HCT116 (cell line): ENCODE results near the gene LKAAEAR1. TPM values are rescaled to one million over a fixed set of nuclear protein-coding genes. Genes with fewer than 3 reads are reported as not detected.

ENCODE experiments used
- ATAC-seq: fragments of 200-7000 bp; cut with Tn5 transposase; 2 replicates; pipeline ENCODE4 v1.9.1; 2020; ENCODE audit warnings: mild to moderate bottlenecking, moderate library complexity
- BruUV-seq: library from RNA; stranded (reverse); fragments of 400-500 nt; replicated peaks from 2 replicates; lab custom pipeline; 2021; lab: Mats Ljungman, UMichigan
- CTCF ChIA-PET: fragments of 300-600 bp; sonication (Branson Sonifier 250); formaldehyde crosslinking; loops from one replicate; lab custom pipeline; 2021; ENCODE audit warnings: antibody characterized with exemption; lab: Charles Lee
- POLR2A ChIA-PET: fragments of 300-600, 350-600 bp; sonication (Branson Sonifier 250); formaldehyde crosslinking; loops from one replicate; lab custom pipeline; 2021; ENCODE audit warnings: antibody characterized with exemption; lab: Charles Lee
- RAD21 ChIA-PET, 2 experiments: fragments of 300-600 bp; sonication (Branson Sonifier 250); formaldehyde crosslinking; loops; one replicate each; lab custom pipeline; 2023; ENCODE audit warnings: low total read pairs in 2 of 2; ENCODE audit not compliant: uncharacterized antibody in 2 of 2, unreplicated experiment in 2 of 2, low non-redundant PET in 1 of 2; lab: Charles Lee
- DNase-seq: peaks from one replicate; pipeline ENCODE4 v3.0.0-alpha.2; 2010; ENCODE audit warnings: low read depth, low spot score
- H2AFZ ChIP-seq: fragments of 200-600 bp; shearing (Covaris generic), sonication (generic); 2 replicates; pipeline ENCODE4 v1.6.1; 2017; ENCODE audit warnings: low read depth, mixed run types, mixed read lengths, antibody characterized with exemption, low read length; ENCODE audit not compliant: poor library complexity, severe bottlenecking
- H3K27ac ChIP-seq: 2 replicates; pipeline ENCODE4 v1.5.1; 2012; ENCODE audit warnings: low read depth, low read length
- H3K27me3 ChIP-seq: fragments of 200-600 bp; sonication (generic); 2 replicates; pipeline ENCODE4 v1.6.1; 2016; ENCODE audit warnings: mixed run types, low read length, mixed read lengths; ENCODE audit not compliant: insufficient read depth
- H3K36me3 ChIP-seq, 2 experiments: fragments of 200-500 bp in 1 of 2; fragments of 200-600 bp in 1 of 2; sonication (Bioruptor generic) in 1 of 2; sonication (generic) in 1 of 2; 2 replicates each; pipeline versions ENCODE4 v1.5.1 to v1.6.1; 2014 to 2016; ENCODE audit warnings: low read length in 2 of 2, inconsistent platforms in 1 of 2, mixed read lengths in 1 of 2, mixed run types in 1 of 2; ENCODE audit not compliant: insufficient read depth in 2 of 2, control insufficient read depth in 1 of 2
- H3K4me1 ChIP-seq, 2 experiments: fragments of 200-600 bp in 1 of 2; sonication (generic) in 1 of 2; 2 replicates each; pipeline versions ENCODE4 v1.5.1 to v1.6.1; 2012 to 2017; ENCODE audit warnings: low read length in 2 of 2, inconsistent platforms in 1 of 2, mild to moderate bottlenecking in 1 of 2, mixed read lengths in 1 of 2, mixed run types in 1 of 2, moderate library complexity in 1 of 2; ENCODE audit not compliant: insufficient read depth in 2 of 2, control insufficient read depth in 1 of 2
- H3K4me2 ChIP-seq: fragments of 200-600 bp; sonication (generic); 2 replicates; pipeline ENCODE4 v1.6.1; 2017; ENCODE audit warnings: mixed run types, low read length, mixed read lengths
- H3K4me3 ChIP-seq, 2 experiments: fragments of 200-600 bp in 1 of 2; sonication (generic) in 1 of 2; replicated peaks in 1 of 2; 2 replicates each; pipeline ENCODE4 v1.5.1; 2011 to 2016; ENCODE audit warnings: low read length in 2 of 2, control low read depth in 1 of 2, low read depth in 1 of 2, mild to moderate bottlenecking in 1 of 2, mixed read lengths in 1 of 2, mixed run types in 1 of 2
- H3K79me2 ChIP-seq: fragments of 200-600 bp; sonication (generic); 2 replicates; pipeline ENCODE4 v1.6.1; 2017; ENCODE audit warnings: mild to moderate bottlenecking, mixed run types, low read length, moderate library complexity, mixed read lengths; ENCODE audit not compliant: insufficient read depth
- H3K9ac ChIP-seq: fragments of 200-600 bp; sonication (generic); 2 replicates; pipeline ENCODE4 v1.6.1; 2016; ENCODE audit warnings: low read length, mixed read lengths
- H3K9me2 ChIP-seq: fragments of 200-600 bp; sonication (generic), shearing (Covaris generic); 2 replicates; pipeline ENCODE4 v1.6.1; 2017; ENCODE audit warnings: mixed run types, mild to moderate bottlenecking, moderate library complexity; ENCODE audit not compliant: insufficient read depth
- H3K9me3 ChIP-seq, 2 experiments: fragments of 200-500 bp in 1 of 2; fragments of 200-600 bp in 1 of 2; sonication (Bioruptor generic) in 1 of 2; sonication (generic) in 1 of 2; 2 replicates each; pipeline ENCODE4 v1.6.1; 2014 to 2017; ENCODE audit warnings: low read length in 2 of 2, mixed read lengths in 2 of 2, inconsistent platforms in 1 of 2, low read depth in 1 of 2, mild to moderate bottlenecking in 1 of 2, mixed run types in 1 of 2, moderate library complexity in 1 of 2; ENCODE audit not compliant: control insufficient read depth in 1 of 2, insufficient read depth in 1 of 2
- H4K20me1 ChIP-seq: fragments of 200-600 bp; sonication (generic), shearing (Covaris generic); 2 replicates; pipeline ENCODE4 v1.6.1; 2017; ENCODE audit warnings: mixed run types, mild to moderate bottlenecking, moderate library complexity; ENCODE audit not compliant: insufficient read depth
- CBX3 ChIP-seq: IDR thresholded peaks from 2 replicates; pipeline ENCODE4 v1.6.1; 2012; ENCODE audit warnings: low read depth
- EGR1 ChIP-seq: IDR thresholded peaks from 2 replicates; pipeline ENCODE4 v1.6.1; 2012; ENCODE audit warnings: low read depth
- ELF1 ChIP-seq: IDR thresholded peaks from 2 replicates; pipeline ENCODE4 v1.6.1; 2012; ENCODE audit warnings: low read depth, borderline replicate concordance
- EZH2 ChIP-seq: fragments of 200-600 bp; sonication (generic); IDR thresholded peaks from 2 replicates; pipeline ENCODE4 v1.6.1; 2017; ENCODE audit warnings: antibody characterized with exemption, mixed run types
- SRF ChIP-seq: IDR thresholded peaks from 2 replicates; pipeline ENCODE4 v1.6.1; 2012; ENCODE audit warnings: low read depth
- intact Hi-C: fragments of 100-400 bp; cut with micrococcal nuclease; formaldehyde crosslinking; loops from 2 replicates; pipeline ENCODE4 v1.10.0; 2022
- total RNA-seq: library from RNA; stranded (reverse); gene quantifications from one replicate; pipeline ENCODE4 v1.2.1, GENCODE V29; 2021; ENCODE audit not compliant: unreplicated experiment
- TF ChIP-seq, protein P1 (sequence below): IDR thresholded peaks from 2 replicates; pipeline ENCODE4 v1.6.1; 2012
- TF ChIP-seq, protein P2 (sequence below), 3 experiments: fragments of 200-600 bp in 1 of 3; sonication (generic) in 1 of 3; IDR thresholded peaks in 2 of 3; conservative IDR thresholded peaks in 1 of 3; 2 replicates each; pipeline ENCODE4 v1.5.1; 2012 to 2017; ENCODE audit warnings: low read depth in 2 of 3, low read length in 2 of 3, antibody characterized with exemption in 1 of 3, borderline replicate concordance in 1 of 3, control low read depth in 1 of 3, mild to moderate bottlenecking in 1 of 3, mixed read lengths in 1 of 3, mixed run types in 1 of 3, moderate library complexity in 1 of 3; ENCODE audit not compliant: insufficient read depth in 1 of 3

Gene LKAAEAR1
- total RNA-seq, 1 experiment from 2014 or later, result not detected

DNA sequence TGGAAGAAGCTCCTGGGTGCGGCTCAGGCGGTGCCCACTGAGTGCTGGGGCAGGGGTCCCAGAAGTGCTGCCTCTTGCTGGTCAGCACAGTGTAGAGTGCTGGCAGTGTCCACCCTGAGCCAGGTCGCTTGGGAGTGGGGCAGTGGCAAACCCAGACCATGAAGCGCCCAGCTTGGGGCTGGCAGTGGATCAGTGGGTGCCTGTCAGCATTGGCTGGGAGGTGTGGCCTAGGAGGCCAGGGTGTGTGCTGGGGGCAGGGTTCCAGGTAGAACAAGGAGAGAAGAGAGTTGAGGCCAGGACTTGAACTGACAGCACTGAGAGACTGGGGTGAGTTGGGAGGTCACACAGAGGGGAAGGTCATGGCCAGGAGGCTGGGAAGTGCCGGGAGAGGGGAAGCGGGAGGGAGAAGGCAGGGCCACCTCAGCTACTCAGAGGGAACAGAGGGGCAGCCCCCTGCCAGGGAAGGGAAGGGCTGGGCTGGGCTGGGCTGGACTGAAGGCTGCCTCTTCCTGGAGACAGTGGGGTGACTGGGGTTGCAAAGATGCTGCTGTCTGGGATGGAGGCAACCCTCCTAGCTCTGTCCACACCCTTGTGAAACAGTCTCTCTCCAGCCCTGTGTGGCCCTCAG, 17.1 kb downstream of the LKAAEAR1 start:
- H3K4me1 ChIP-seq, result peaks cover 41 to 51% of the 10 kb centered on the region in 2 experiments
- H3K36me3 ChIP-seq, result no peaks in the 10 kb centered on the region
- no peaks in the 10 kb centered on the region for H3K79me2 ChIP-seq
- H3K27me3 ChIP-seq, result no peaks in the 10 kb centered on the region
- DNase-seq (no peak), ATAC-seq (no peak)
- TF ChIP-seq, protein P1, sequence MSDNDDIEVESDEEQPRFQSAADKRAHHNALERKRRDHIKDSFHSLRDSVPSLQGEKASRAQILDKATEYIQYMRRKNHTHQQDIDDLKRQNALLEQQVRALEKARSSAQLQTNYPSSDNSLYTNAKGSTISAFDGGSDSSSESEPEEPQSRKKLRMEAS, result no peak
- no peak for TF ChIP-seq EGR1
- TF ChIP-seq CBX3, result no peak
- TF ChIP-seq, protein P2, sequence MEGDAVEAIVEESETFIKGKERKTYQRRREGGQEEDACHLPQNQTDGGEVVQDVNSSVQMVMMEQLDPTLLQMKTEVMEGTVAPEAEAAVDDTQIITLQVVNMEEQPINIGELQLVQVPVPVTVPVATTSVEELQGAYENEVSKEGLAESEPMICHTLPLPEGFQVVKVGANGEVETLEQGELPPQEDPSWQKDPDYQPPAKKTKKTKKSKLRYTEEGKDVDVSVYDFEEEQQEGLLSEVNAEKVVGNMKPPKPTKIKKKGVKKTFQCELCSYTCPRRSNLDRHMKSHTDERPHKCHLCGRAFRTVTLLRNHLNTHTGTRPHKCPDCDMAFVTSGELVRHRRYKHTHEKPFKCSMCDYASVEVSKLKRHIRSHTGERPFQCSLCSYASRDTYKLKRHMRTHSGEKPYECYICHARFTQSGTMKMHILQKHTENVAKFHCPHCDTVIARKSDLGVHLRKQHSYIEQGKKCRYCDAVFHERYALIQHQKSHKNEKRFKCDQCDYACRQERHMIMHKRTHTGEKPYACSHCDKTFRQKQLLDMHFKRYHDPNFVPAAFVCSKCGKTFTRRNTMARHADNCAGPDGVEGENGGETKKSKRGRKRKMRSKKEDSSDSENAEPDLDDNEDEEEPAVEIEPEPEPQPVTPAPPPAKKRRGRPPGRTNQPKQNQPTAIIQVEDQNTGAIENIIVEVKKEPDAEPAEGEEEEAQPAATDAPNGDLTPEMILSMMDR (IDR thresholded peaks at IDR 0.05 in 2 of 3, conservative IDR thresholded peaks at IDR 0.05 in 1 of 3; ENCODE audit: borderline replicate concordance in 1 of 3, insufficient read depth in 1 of 3, low read depth in 2 of 3, low read length in 2 of 3), result no peak
- no peak for TF ChIP-seq ELF1
- no peak for TF ChIP-seq SRF
- no peak for TF ChIP-seq EZH2
- H3K27ac ChIP-seq, result no peak overlapping the region; the same call in 1 of the 2 replicates
- H3K9me3 ChIP-seq, result no peaks in the 10 kb centered on the region
- H3K4me3 ChIP-seq, result no peak overlapping the region
- H3K4me2 ChIP-seq, result peak overlapping the region; percentile 61
- CTCF ChIA-PET, result interaction anchor here (0.6 kb wide), 1 partner anchor 446 kb away, joined by 4 read pairs; no protein-coding TSS in a partner anchor
- intact Hi-C loops, result no loop called here
- BruUV-seq, result no TSS peak
- no peaks in the 10 kb centered on the region for H3K9me2 ChIP-seq
- POLR2A ChIA-PET, result no interaction called here
- H4K20me1 ChIP-seq, result no peaks in the 10 kb centered on the region
- RAD21 ChIA-PET, result no interaction called here
- no peak overlapping the region for H3K9ac ChIP-seq
- no peak overlapping the region for H2AFZ ChIP-seq
